Omental fat pad (tissue), 4 donors: ENCODE measurements around the gene CPT1B. TPM values are rescaled to one million over a fixed set of nuclear protein-coding genes. Genes with fewer than 3 reads are reported as not detected.
A peak's percentile ranks its signal among the peaks of the same experiment; 100 is the strongest.

Experiments used
- ATAC-seq: fragments of 150-250 bp; one replicate; pipeline ENCODE4 v1.9.1; 2016; ENCODE audit warnings: mild to moderate bottlenecking, moderate library complexity; ENCODE audit not compliant: low FRiP score
- DNase-seq: peaks from one replicate; pipeline ENCODE4 v3.0.0-alpha.2; 2019; ENCODE audit warnings: low spot score
- total RNA-seq, 4 donors: library from RNA; depleted of rRNA; stranded (reverse); fragments of >200 nt; gene quantifications; one replicate each; pipeline ENCODE4 v1.1.0, GENCODE V29; 2016
- TF ChIP-seq, protein P1 (sequence below), 3 donors: fragments of 450-650 bp; IDR thresholded peaks; one replicate each; pipeline ENCODE4 v1.5.1; 2016 to 2017; ENCODE audit warnings: antibody characterized with exemption in 3 of 3, mild to moderate bottlenecking in 3 of 3, moderate library complexity in 2 of 3

The CPT1B gene
- total RNA-seq, 4 donors from 2014 or later = 4.9 to 29.2 (median 10.8) TPM

DNA sequence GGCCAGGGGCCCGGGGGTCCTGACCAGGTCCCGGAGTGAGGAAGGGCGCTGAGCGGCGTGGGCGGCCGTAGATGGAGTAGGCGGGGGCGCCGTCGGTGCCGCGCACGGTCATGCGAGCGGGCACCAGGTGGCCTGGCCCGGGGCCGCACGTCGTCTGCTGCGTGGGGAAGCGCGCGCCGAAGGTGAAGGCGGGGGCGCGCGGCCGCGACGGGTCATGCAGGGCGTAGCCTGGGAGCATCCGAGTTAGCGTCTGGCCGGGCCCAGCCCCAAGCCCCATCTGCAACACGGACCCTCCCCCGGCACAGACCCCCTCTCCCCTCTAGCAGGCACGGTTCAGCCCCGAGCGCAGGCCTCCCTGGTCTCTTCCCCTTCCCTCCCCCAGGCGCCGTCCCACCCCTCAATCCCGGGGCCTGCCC lies 46.7 kb downstream of the CPT1B start:
- DNase-seq (no peak), ATAC-seq (peak; percentile 39)
- TF ChIP-seq, protein P1, sequence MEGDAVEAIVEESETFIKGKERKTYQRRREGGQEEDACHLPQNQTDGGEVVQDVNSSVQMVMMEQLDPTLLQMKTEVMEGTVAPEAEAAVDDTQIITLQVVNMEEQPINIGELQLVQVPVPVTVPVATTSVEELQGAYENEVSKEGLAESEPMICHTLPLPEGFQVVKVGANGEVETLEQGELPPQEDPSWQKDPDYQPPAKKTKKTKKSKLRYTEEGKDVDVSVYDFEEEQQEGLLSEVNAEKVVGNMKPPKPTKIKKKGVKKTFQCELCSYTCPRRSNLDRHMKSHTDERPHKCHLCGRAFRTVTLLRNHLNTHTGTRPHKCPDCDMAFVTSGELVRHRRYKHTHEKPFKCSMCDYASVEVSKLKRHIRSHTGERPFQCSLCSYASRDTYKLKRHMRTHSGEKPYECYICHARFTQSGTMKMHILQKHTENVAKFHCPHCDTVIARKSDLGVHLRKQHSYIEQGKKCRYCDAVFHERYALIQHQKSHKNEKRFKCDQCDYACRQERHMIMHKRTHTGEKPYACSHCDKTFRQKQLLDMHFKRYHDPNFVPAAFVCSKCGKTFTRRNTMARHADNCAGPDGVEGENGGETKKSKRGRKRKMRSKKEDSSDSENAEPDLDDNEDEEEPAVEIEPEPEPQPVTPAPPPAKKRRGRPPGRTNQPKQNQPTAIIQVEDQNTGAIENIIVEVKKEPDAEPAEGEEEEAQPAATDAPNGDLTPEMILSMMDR (IDR thresholded peaks at IDR 0.05) = no peak

DNA sequence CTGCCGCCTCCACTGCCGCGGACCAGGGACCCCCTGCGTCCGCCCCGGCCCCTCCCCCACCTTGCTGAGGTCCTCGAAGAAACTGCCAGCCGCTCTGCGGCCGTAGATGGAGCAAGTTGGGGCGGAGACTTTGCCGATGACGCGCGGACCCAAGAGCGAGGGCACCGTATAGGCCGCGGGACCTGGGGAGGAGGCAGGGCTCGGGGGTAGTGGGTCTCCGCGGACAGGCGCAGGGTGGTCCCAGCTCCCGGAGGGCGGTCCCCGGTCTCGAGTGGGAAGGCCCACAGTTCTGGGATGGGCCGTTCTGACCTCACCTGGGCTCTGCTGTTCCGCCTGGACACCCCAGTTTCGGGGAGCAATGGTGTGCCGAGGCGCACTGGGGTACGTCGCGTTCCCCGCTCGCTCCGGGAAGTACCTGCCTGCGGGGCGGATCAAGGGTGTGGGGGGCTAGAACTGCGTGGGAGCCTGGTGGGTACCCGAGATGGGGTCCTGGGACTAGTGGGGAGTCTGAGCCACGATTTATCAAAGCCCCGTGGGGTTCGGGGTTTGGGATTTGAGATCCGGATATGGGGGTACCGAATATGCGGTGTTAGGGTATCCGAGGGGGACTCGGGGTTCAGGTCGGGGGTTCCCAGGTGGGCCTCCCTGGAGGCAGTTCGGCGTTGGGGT lies 47.2 kb downstream of the CPT1B start:
- ATAC-seq (peak; percentile 62), DNase-seq (peak; percentile 79)
- TF ChIP-seq, protein P1 (IDR thresholded peaks at IDR 0.05) = no peak

DNA sequence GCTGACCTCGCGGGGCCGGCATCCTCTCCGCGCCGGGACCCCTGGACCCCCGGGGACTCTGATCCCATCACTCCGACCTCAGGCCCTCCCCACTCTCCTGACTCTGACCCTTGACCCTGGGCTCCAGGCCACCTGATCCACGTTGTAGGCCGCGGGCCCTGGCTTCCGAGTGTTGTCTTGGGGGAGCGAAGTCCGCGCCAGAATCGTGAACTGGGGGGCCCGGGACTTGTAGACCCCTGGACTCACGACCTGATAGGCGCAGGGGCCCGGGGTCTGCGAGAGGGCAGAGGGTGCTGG lies 47.7 kb downstream of the CPT1B start:
- TF ChIP-seq, protein P1 (IDR thresholded peaks at IDR 0.05) = no peak
- ATAC-seq (no peak), DNase-seq (no peak)

DNA sequence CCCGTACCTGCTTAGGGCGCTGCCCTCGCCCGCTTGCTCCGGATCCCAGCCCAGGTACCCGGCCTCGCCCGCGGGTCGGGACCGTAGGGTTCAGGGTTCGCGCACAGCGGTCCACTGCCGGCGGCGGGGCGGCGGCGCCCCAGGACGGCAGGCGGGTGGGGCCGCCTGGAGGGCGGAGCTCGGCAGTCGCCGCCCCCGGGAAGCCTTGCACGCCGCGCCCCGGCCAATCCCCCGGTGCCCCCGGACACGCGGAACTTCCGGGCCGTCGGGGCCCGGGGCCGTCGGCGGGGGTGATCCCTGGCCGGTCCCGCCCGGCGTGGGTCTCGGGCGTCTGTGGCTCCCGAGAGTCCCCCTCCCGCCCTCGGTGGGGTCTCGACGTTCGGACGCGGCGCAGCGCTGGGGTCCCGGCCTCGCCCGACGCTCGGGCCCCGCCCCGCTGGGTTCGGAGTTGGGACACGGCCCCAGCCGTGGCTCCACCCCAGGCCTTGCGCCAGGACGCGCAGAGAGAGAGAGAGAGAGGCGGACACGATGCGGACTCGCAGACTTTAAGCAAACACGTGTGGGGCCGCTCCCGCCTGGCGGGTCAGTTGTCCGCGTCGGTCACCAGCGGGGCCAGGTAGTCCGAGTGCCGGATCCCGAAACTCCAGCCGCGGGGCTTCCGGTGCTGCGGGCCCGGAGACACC lies 48.2 kb downstream of the CPT1B start, which contains the start of gene TYMP:
Gene TYMP, minus strand, starts transcription at position 116 of the 683 bp plus-strand sequence. CDS start 303 bp downstream, outside the sequence.
- no peak for DNase-seq
- TF ChIP-seq, protein P1 (IDR thresholded peaks at IDR 0.05) = no peak
- ATAC-seq = peak; percentile 26

DNA sequence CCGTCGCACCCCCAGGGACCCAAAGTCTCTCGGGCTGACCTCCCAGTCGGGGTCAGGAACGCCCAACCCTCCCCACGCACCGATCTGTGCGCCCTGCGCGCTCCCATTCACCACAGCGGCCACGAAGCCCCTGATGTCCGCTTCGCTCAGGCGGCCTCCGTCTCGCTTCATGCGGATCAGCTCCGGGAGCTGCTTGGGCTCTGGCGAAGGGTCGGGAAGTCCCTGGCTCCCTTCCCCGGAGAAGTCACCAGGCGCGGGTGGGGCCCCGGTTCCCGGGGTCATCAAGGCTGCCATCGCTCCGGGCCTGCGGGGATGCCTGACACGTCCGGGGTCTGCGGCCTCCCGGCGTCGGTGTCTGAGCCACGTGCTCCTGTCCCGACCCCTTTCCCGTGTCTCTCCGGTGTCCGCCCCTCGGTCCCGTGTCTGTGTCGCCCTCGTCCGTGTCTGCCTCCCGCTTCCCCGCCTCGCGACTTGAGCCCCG lies 48.8 kb downstream of the CPT1B start:
- TF ChIP-seq, protein P1 (IDR thresholded peaks at IDR 0.05) = no peak
- ATAC-seq (no peak), DNase-seq (no peak)

DNA sequence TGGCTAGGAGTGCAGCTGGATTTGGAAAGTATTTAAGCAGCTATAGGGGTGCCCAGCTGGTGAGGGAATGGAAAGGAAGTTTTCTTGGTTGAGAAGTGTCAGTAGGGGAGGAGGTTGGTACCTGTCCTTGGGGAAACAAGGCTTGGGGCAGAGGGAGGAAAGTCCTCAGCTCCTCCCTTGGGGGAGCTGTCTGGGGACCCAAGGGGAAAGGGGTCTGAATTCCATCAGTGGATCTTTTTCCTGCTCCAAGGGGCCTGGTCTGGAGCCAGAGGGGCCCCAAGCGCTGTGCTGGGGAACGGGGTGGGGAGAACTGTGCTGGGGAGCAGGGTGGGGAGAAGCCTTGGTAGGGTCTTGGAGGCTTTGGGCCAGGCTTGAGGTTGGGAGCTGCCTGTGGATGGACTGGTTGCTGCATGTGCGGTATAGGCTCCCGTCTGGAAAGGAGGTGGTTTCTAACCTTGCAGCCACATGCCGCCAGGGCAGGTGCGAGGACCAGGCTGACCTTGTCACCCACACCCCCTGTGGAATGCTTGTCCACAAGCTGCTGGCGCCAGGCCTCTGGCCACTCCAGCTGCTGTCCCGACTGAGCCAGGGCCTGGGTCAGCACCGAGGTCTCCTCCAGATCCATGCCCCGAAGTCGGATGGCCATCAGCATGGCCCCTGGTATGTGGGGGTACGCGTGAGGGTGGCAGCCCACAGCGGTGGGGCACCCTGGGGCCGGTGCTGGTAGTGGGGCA lies 49.4 kb downstream of the CPT1B start:
- no peak for ATAC-seq
- DNase-seq = no peak
- TF ChIP-seq, protein P1 (IDR thresholded peaks at IDR 0.05) = no peak
